ENCODE measurements around the gene MPHOSPH9. TPM values are rescaled to one million over a fixed set of nuclear protein-coding genes. Genes with fewer than 3 reads are reported as not detected.

The MPHOSPH9 gene
- total and polyA plus RNA-seq, 4 donors = 4.9 to 51.0 (median 32.7) TPM

- no peaks in the 10 kb centered on the region for H3K9me3 ChIP-seq (ENCODE audit: control insufficient read depth in 4 of 4, low read length in 3 of 4)
- H3K4me1 ChIP-seq (ENCODE audit: control insufficient read depth in 4 of 4, insufficient read depth in 4 of 4, low read length in 3 of 4) = peaks cover 9 to 57% (median 50%) of the 10 kb centered on the region in 4 donors
- H3K27ac ChIP-seq (ENCODE audit: low read depth in 1 of 2, low read length in 2 of 2) = no peak overlapping the region
- no peaks in the 10 kb centered on the region for H3K27me3 ChIP-seq (ENCODE audit: control insufficient read depth in 4 of 4, insufficient read depth in 4 of 4, low read length in 3 of 4)
- no peak for DNase-seq (ENCODE audit: low spot score)
- peak; percentile 59 to 65 for TF ChIP-seq RXRA (IDR thresholded peaks at IDR 0.05)
- TF ChIP-seq HNF4A (conservative IDR thresholded peaks at IDR 0.05) = peak; percentile 14 to 23
- peak in 1 of 2 donors; percentile 33 for TF ChIP-seq RAD21 (IDR thresholded peaks at IDR 0.05)
- no peak for TF ChIP-seq SP1 (IDR thresholded peaks at IDR 0.05)
- no peak for TF ChIP-seq FOXA1 (IDR thresholded peaks at IDR 0.05)
- H3K36me3 ChIP-seq (ENCODE audit: control insufficient read depth in 4 of 4, insufficient read depth in 3 of 4, low read depth in 1 of 4, low read length in 3 of 4) = peaks cover 0 to 3% (median 0%) of the 10 kb centered on the region in 4 donors
- no peak overlapping the region for H3K4me3 ChIP-seq (ENCODE audit: low read depth in 1 of 3, low read length in 3 of 3)
- H3K9ac ChIP-seq (ENCODE audit: low read depth in 1 of 2, low read length in 2 of 2) = no peak overlapping the region
- 69% methylated on average over 13 of the region's 13 CpGs for whole genome bisulfite sequencing
These were observed 124.8 kb downstream of the MPHOSPH9 start for GRCh38 chr12:123107926-123108681.

- peaks cover 9 to 62% (median 50%) of the 10 kb centered on the region in 4 donors for H3K4me1 ChIP-seq (ENCODE audit: control insufficient read depth in 4 of 4, insufficient read depth in 4 of 4, low read length in 3 of 4)
- no peak for DNase-seq (ENCODE audit: low spot score)
- 72% methylated on average over 9 of the region's 9 CpGs for WGBS
- no peak overlapping the region for H3K4me3 ChIP-seq (ENCODE audit: low read depth in 1 of 3, low read length in 3 of 3)
- no peak overlapping the region for H3K9ac ChIP-seq (ENCODE audit: low read depth in 1 of 2, low read length in 2 of 2)
- H3K9me3 ChIP-seq (ENCODE audit: control insufficient read depth in 4 of 4, low read length in 3 of 4) = no peaks in the 10 kb centered on the region
- peak overlapping the region; percentile 14 to 42 for H3K27ac ChIP-seq (ENCODE audit: low read depth in 1 of 2, low read length in 2 of 2)
- peaks cover 0 to 3% (median 0%) of the 10 kb centered on the region in 4 donors for H3K36me3 ChIP-seq (ENCODE audit: control insufficient read depth in 4 of 4, insufficient read depth in 3 of 4, low read depth in 1 of 4, low read length in 3 of 4)
- no peak for TF ChIP-seq RAD21 (IDR thresholded peaks at IDR 0.05)
- no peak for TF ChIP-seq EGR1 (IDR thresholded peaks at IDR 0.05; ENCODE audit: low read depth in 2 of 2)
- no peak for TF ChIP-seq GABPA (IDR thresholded peaks at IDR 0.05 in 1 of 2, conservative IDR thresholded peaks at IDR 0.05 in 1 of 2)
- no peak for TF ChIP-seq ATF3 (IDR thresholded peaks at IDR 0.05)
- TF ChIP-seq MAX (IDR thresholded peaks at IDR 0.05) = no peak
- no peak for TF ChIP-seq YY1 (IDR thresholded peaks at IDR 0.05)
- no peak for TF ChIP-seq FOXA1 (IDR thresholded peaks at IDR 0.05)
- no peak for TF ChIP-seq NR2F2 (IDR thresholded peaks at IDR 0.05)
- no peaks in the 10 kb centered on the region for H3K27me3 ChIP-seq (ENCODE audit: control insufficient read depth in 4 of 4, insufficient read depth in 4 of 4, low read length in 3 of 4)
These were observed 126.1 kb downstream of the MPHOSPH9 start for GRCh38 chr12:123106640-123107359.

- Histone ChIP-seq H3K9ac (ENCODE audit: low read depth in 1 of 2, low read length in 2 of 2) (no peak overlapping the region), H3K27ac (ENCODE audit: low read depth in 1 of 2, low read length in 2 of 2) (peak overlapping the region; percentile 15 to 57), H3K36me3 (ENCODE audit: control insufficient read depth in 4 of 4, insufficient read depth in 3 of 4, low read depth in 1 of 4, low read length in 3 of 4) (peaks cover 0 to 3% (median 0%) of the 10 kb centered on the region in 4 donors), H3K4me1 (ENCODE audit: control insufficient read depth in 4 of 4, insufficient read depth in 4 of 4, low read length in 3 of 4) (peaks cover 9 to 62% (median 50%) of the 10 kb centered on the region in 4 donors), H3K4me3 (ENCODE audit: low read depth in 1 of 3, low read length in 3 of 3) (no peak overlapping the region), H3K27me3 (ENCODE audit: control insufficient read depth in 4 of 4, insufficient read depth in 4 of 4, low read length in 3 of 4) (no peaks in the 10 kb centered on the region), H3K9me3 (ENCODE audit: control insufficient read depth in 4 of 4, low read length in 3 of 4) (no peaks in the 10 kb centered on the region)
- WGBS = 83% methylated on average over 14 of the region's 14 CpGs
- TF ChIP-seq NR2F2 (IDR thresholded peaks at IDR 0.05) = peak; percentile 23
- no peak for TF ChIP-seq GABPA (IDR thresholded peaks at IDR 0.05 in 1 of 2, conservative IDR thresholded peaks at IDR 0.05 in 1 of 2)
- TF ChIP-seq ZBTB33 (IDR thresholded peaks at IDR 0.05) = no peak
- TF ChIP-seq FOXA1 (IDR thresholded peaks at IDR 0.05) = no peak
- no peak for TF ChIP-seq MAX (IDR thresholded peaks at IDR 0.05)
- TF ChIP-seq FOXA2 (IDR thresholded peaks at IDR 0.05) = no peak
- TF ChIP-seq RXRA (IDR thresholded peaks at IDR 0.05) = no peak
- no peak for TF ChIP-seq JUND (IDR thresholded peaks at IDR 0.05)
- DNase-seq (ENCODE audit: low spot score) = no peak
These were observed 127.6 kb downstream of the MPHOSPH9 start for GRCh38 chr12:123105211-123105826.

Measured in liver (tissue), 9 donors.